Measurements from ENCODE around the gene SLN.

SLN gene

DNA sequence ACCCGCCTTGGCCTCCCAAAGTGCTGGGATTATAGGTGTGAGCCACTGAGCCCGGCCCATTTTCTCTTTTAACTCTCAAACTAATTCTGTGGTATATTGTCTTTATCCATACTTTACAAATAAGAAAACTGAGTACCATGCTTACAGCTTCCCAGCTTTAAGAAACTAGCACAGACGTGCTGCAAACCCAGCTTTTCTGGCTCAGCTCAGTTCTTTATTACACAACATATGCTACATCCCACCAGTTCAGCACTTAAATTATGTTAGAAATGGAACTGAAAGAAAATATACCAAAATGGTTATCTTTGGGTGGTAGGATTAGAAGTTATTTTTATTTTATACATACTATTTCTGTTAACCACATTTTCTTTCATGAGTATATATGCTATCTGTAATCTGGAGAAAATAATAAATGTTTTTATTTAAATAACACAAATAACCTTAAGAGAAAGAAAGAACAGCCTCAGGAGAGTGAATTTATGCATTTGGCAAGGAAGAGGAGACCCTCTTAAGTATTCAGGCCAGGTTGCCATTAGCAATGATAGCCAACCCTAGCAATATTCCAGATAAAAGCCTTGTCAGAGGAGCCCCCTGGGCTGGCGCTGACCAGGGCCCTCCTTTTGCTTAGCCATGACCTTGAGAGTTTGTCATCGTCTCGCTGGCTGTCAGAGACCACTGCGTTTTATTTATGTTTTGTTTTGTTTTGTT lies 33.8 kb downstream of the SLN start:
- no peak overlapping the region for H3K4me3 ChIP-seq (ENCODE audit: low read depth in 1 of 2, low read length in 1 of 2)

DNA sequence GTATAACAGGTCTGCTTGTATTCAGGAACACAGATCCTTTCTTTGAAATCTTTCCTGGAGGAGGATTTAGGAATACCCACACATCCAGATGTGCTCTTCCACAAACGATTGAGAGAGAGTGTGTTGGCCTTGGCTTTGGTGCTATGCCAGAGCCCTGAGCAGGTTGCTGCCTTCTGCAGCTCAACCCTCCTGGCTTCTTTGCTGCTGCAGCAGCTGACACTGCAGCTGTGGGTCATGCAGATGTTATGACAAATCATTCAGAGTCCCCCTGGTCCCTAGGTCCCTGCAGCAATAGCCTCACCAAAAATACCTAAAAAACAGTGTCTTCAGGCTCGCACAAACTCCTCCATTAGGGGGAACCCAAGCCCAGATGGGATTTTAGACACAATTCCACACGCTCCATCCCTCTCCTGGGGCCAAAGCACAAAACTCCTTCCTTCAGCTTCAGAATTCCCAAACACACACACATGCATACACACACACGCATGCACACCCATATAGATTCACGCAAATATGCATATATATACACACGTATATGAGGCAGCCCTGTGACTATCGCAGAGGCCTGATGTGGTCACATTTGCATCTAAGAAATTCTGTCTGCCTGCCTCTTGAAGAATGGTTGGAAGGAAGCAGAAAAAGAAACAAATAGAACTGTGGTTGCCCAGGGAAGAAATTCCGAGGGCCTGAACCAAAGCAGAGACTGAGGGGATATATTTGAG lies 35.4 kb downstream of the SLN start:
- Histone ChIP-seq H3K4me3 (ENCODE audit: low read depth in 1 of 2, low read length in 1 of 2) (no peak overlapping the region), H3K27ac (no peak overlapping the region), H3K36me3 (no peaks in the 10 kb centered on the region), H3K9me3 (no peaks in the 10 kb centered on the region), H3K4me1 (ENCODE audit: control insufficient read depth in 1 of 2, insufficient read depth in 1 of 2, low read depth in 1 of 2, low read length in 1 of 2) (no peaks in the 10 kb centered on the region), H3K27me3 (no peaks in the 10 kb centered on the region)
- TF ChIP-seq, protein P1, sequence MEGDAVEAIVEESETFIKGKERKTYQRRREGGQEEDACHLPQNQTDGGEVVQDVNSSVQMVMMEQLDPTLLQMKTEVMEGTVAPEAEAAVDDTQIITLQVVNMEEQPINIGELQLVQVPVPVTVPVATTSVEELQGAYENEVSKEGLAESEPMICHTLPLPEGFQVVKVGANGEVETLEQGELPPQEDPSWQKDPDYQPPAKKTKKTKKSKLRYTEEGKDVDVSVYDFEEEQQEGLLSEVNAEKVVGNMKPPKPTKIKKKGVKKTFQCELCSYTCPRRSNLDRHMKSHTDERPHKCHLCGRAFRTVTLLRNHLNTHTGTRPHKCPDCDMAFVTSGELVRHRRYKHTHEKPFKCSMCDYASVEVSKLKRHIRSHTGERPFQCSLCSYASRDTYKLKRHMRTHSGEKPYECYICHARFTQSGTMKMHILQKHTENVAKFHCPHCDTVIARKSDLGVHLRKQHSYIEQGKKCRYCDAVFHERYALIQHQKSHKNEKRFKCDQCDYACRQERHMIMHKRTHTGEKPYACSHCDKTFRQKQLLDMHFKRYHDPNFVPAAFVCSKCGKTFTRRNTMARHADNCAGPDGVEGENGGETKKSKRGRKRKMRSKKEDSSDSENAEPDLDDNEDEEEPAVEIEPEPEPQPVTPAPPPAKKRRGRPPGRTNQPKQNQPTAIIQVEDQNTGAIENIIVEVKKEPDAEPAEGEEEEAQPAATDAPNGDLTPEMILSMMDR (IDR thresholded peaks at IDR 0.05), result no peak

More for the DNA sequence above, 33.8 kb downstream of the SLN start:
- Histone ChIP-seq H3K4me1 (ENCODE audit: control insufficient read depth in 1 of 2, insufficient read depth in 1 of 2, low read depth in 1 of 2, low read length in 1 of 2) (no peaks in the 10 kb centered on the region), H3K27me3 (no peaks in the 10 kb centered on the region), H3K36me3 (no peaks in the 10 kb centered on the region), H3K9me3 (no peaks in the 10 kb centered on the region), H3K27ac (no peak overlapping the region)
- TF ChIP-seq, protein P1 (IDR thresholded peaks at IDR 0.05), result no peak

DNA sequence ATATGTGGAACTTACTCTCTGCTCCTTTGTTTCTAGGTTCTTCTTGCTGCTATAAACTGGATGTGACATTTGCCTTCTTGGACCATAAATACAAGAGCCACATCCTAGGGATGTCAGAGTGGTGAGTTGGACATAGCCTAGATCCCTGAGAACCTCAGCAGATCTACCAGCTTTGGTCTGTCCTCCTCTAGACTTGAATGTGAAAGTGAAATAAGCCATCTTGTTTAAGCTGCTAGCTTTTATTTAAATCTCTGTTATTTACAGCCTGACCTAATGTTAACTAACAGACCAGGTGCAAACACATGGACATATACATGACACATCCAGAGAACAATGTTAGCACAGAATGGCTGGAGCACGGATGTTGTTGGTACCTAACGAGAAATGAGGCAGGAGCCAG lies 36.0 kb downstream of the SLN start:
- H3K27me3 ChIP-seq, result no peaks in the 10 kb centered on the region
- H3K27ac ChIP-seq, result no peak overlapping the region
- TF ChIP-seq, protein P1 (IDR thresholded peaks at IDR 0.05), result no peak
- no peaks in the 10 kb centered on the region for H3K9me3 ChIP-seq
- no peak overlapping the region for H3K4me3 ChIP-seq (ENCODE audit: low read depth in 1 of 2, low read length in 1 of 2)
- no peaks in the 10 kb centered on the region for H3K4me1 ChIP-seq (ENCODE audit: control insufficient read depth in 1 of 2, insufficient read depth in 1 of 2, low read depth in 1 of 2, low read length in 1 of 2)
- no peaks in the 10 kb centered on the region for H3K36me3 ChIP-seq

DNA sequence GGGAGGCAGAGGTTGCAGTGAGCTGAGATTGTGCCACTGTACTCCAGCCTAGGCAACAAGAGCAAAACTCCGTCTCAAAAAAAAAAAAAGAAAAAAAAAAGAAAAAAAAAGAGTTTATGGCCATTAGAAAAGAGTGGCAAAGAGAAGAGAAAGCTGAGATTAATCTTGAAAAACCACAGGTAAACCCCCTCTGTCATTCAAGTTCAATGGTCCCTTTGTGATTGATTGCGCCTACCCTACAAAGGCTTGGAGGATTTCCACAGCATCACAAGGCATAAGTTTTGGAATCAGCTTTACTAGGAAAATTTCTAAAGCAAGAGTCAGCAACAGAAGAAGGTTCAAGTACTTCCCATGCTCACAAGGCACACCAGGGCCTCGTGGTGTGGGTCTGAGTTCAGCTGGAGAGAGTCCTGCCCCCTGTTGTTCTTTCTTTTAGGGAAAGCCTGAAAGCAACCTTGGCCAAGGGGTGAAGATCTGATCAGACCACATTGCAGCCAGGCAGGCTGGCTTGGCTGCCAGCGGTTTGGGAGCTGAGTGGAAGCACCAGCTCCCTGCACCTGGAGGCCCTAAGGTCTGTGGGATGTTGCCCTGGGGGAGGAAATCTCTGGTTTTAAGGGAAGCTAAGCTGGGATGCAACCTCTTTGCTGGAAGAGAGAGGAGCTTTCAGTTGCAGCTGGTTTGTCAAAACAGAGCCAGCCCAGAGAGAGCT lies 41.8 kb downstream of the SLN start:
- H3K4me3 ChIP-seq (ENCODE audit: low read depth in 1 of 2, low read length in 1 of 2), result no peak overlapping the region
- H3K27me3 ChIP-seq, result no peaks in the 10 kb centered on the region
- TF ChIP-seq, protein P1 (IDR thresholded peaks at IDR 0.05), result no peak
- no peaks in the 10 kb centered on the region for H3K9me3 ChIP-seq
- no peak overlapping the region for H3K27ac ChIP-seq
- H3K4me1 ChIP-seq (ENCODE audit: control insufficient read depth in 1 of 2, insufficient read depth in 1 of 2, low read depth in 1 of 2, low read length in 1 of 2), result no peaks in the 10 kb centered on the region
- H3K36me3 ChIP-seq, result no peaks in the 10 kb centered on the region

DNA sequence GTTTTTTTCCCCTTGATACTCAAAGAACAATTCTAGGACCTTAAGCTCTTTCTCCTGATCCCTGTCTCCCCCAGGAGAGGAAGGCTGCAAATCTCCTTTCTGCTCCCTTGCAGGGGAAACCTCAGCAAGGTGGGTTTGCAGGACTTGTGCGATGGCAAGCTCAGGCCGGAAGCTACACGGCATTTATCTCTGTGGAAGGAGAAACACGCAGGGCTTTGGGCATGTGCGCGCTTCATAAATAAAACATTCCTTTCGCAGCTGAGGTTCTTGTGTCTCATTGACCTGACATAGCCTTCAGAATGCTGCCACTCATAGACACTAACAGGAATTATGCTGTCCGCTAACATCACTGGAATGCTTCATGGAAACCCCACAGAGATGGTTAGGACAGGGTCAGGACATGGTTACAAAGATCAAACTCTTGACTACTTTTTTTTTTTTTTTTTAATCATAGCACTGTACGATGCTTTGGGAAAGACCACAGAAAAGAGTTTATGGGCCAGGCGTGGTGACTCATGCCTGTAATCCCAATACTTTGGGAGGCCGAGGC lies 42.6 kb downstream of the SLN start:
- Histone ChIP-seq H3K4me1 (ENCODE audit: control insufficient read depth in 1 of 2, insufficient read depth in 1 of 2, low read depth in 1 of 2, low read length in 1 of 2) (no peaks in the 10 kb centered on the region), H3K9me3 (no peaks in the 10 kb centered on the region), H3K36me3 (no peaks in the 10 kb centered on the region), H3K4me3 (ENCODE audit: low read depth in 1 of 2, low read length in 1 of 2) (no peak overlapping the region), H3K27ac (no peak overlapping the region), H3K27me3 (no peaks in the 10 kb centered on the region)
- TF ChIP-seq, protein P1 (IDR thresholded peaks at IDR 0.05), result no peak
